Activated CD8-positive, alpha-beta memory T cell treated with anti-CD3 and anti-CD28 coated beads for 48 hours (primary cell): Measurements from ENCODE around the gene PECR.
"Not testable (repeated sequence)": the region's sequence is repeated elsewhere in the genome, so short reads cannot be mapped to it uniquely, and the experiment has no call there.

Experiments
- DNase-seq, 3 experiments: peaks; one replicate each; pipeline ENCODE4 v3.0.0-alpha.2; 2020; ENCODE audit warnings: low read depth in 2 of 3, low spot score in 2 of 3

The PECR gene

GRCh38 chr2:216003876-216004696, 77.5 kb downstream of the PECR start:
- DNase-seq = no peak

GRCh38 chr2:216002693-216003092, 78.9 kb downstream of the PECR start:
- no peak for DNase-seq

- DNase-seq = no peak
Observed at GRCh38 chr2:216002101-216002678, 79.4 kb downstream of the PECR start.

- DNase-seq = no peak
Observed at GRCh38 chr2:216001216-216002100, 80.2 kb downstream of the PECR start.

GRCh38 chr2:215998636-215999035, 83.0 kb downstream of the PECR start:
- DNase-seq = no peak

- DNase-seq = no peak
Observed at GRCh38 chr2:215997219-215997618, 84.4 kb downstream of the PECR start.

GRCh38 chr2:215994911-215995310, 86.7 kb downstream of the PECR start:
- no peak for DNase-seq

- DNase-seq = not testable (repeated sequence)
Observed at GRCh38 chr2:215988556-215989207, 92.9 kb downstream of the PECR start.
